Airway epithelial cell (primary cell): Measurements from ENCODE around the gene DEPP1. TPM values are rescaled to one million over a fixed set of nuclear protein-coding genes. Genes with fewer than 3 reads are reported as not detected.

ENCODE experiments used
- total RNA-seq: library from RNA; depleted of rRNA; stranded (reverse); fragments of >200 nt; gene quantifications from 2 replicates; pipeline ENCODE4 v1.2.3, GENCODE V29; 2015

Gene DEPP1
- 0.70 and 2.6 TPM in 2 replicates for total RNA-seq

DNA sequence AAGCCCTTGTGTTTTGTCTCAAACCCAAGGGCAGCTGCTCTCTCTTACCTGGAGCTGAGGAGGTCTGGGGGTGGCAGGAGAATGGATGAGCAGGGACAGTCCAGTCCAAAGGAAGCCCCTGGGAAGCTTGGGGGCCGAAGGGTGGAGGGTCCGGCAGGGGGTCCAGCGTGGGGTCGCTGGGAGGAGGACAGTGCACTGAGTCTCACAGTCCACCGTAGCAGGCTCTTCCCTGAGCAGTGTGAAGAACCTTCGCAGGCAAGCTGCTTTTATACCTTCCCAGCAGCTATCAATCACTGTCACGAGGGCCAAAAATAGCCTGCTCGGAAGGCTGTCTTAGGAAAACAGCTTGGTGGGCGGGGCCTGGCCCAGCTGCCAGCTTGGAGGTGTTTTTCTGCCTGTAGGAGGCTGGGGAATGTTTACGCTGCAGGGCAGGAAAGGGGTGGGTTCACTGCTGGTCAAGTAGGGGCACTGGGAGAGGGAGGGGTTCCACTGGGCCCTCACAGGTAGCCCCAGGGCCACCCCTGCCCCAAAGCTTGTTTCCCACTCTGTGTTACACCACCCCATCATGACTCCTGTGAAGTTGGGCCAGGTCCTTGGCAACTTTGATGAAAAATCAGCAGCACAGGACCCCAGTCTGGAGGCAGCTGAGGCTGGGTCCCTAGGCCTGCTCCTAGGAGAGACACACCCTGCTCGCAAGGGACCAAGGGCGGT lies at the start of gene DEPP1:
DEPP1 (minus strand) TSS at position 240 of the 711 bp plus-strand sequence. CDS start 779 bp downstream, outside the sequence.

DNA sequence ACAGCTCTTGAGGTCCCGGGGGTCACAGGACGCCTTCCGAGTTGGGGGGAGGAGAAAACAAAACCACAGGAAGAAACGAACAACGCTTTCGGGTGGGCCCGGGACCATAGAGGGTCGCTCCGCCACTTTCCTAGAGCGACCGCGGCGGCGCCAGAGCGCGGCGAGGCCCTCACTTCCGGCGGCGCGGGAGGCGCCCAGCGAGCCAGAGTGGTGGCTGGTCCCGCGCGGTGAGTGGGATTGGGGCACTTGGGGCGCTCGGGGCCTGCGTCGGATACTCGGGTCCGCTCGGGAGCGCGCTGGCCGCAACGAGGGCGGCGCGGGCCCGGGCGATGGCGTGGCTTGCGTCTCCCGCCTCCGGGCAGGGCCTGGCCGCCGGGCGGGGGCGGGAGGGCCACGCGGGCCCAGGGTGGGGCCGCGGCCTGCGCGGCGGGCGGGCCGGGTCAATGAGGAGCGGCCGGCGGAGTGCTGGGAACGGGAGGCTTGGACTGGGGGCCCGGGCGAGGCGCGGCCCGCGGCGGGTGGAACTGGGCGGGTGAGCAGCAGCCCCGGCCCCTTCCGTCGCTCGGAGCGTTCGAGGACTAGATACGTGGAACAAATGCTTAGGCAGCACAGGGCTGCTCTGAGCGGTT lies 22.3 kb upstream of the DEPP1 start, which contains the start of gene ZNF22:
ZNF22 (plus strand) TSS at position 172 of the 629 bp plus-strand sequence. CDS start 2,446 bp downstream, outside the sequence.

DNA sequence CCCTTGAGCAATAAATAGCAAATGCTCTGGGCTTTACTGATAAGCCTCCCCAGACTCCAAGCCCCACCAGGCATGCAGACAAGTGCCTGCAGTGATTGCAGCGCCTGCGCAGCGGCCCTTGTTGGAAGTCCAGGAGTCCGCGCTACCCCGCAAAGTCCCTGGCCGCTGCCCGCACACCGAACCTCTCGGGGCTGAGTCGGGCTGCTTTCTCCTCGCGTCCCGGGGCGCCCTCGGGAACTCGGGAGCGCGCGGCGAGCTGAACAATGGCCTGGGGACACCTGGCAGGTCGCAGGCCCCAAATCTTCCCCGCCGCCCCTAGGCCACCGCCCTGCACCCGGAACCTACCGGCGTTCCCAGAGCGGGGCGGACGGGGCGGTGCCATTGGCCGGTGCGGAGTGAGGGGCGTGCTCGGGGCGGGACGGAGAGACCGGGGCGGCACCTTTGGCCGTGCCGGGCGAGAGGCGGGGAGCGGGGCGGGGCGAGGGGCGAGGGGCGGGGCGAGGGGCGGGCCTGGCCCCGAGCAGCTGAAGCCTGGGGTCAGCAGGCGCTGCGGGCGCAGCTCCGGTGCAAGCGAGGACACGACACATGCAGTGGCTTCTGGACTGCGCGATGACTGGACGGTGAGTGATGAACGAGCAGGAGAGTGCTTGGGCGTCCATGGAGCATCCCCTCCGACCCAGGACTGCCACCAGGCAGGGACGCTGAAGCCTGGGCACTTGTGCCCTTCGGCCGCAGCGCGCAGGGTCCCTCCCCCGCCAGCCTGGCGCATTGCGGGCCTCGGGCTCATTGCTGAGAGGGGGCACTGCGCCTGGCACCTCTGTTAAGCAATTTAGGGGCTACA lies 19.1 kb downstream of the DEPP1 start, which contains the start of gene RASSF4:
RASSF4 (plus strand) TSS at position 556 of the 841 bp plus-strand sequence. CDS start 10,401 bp downstream, outside the sequence.

Other genes with a start within 250 kb of the DEPP1 start
- gene TMEM72, start 67.5 kb downstream of the DEPP1 start, total RNA-seq, result not detected in 2 replicates
- 0.60 and 2.4 TPM in 2 replicates for gene RASSF4, start 19.0 kb downstream of the DEPP1 start, total RNA-seq
- 7.9 and 10.3 TPM in 2 replicates for gene ZNF22, start 22.1 kb upstream of the DEPP1 start, total RNA-seq